Measurements from ENCODE around the gene GAPVD1.

DNA sequence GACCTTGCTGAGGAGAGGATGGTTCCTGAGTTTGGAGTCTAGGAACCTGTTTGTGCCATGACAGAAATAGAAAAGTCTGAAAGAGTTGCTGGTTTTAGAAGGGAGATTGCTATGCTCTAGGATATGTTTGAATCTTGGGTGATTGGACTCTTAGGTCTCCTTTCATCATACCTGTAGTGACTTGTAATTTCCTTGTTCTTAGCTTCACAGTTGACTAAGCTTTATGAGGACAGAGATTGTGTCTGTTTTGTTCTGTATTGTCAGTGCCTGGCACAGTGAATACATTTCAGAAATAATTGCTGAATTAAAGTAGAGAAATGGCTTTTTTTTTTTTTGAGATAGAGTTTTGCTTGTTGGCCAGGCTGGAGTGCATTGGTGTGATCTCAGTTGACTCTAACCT, 31.5 kb downstream of the GAPVD1 start:
- TF ChIP-seq, protein P1, sequence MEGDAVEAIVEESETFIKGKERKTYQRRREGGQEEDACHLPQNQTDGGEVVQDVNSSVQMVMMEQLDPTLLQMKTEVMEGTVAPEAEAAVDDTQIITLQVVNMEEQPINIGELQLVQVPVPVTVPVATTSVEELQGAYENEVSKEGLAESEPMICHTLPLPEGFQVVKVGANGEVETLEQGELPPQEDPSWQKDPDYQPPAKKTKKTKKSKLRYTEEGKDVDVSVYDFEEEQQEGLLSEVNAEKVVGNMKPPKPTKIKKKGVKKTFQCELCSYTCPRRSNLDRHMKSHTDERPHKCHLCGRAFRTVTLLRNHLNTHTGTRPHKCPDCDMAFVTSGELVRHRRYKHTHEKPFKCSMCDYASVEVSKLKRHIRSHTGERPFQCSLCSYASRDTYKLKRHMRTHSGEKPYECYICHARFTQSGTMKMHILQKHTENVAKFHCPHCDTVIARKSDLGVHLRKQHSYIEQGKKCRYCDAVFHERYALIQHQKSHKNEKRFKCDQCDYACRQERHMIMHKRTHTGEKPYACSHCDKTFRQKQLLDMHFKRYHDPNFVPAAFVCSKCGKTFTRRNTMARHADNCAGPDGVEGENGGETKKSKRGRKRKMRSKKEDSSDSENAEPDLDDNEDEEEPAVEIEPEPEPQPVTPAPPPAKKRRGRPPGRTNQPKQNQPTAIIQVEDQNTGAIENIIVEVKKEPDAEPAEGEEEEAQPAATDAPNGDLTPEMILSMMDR (IDR thresholded peaks at IDR 0.05), result no peak
- TF ChIP-seq POLR2A (IDR thresholded peaks at IDR 0.05) (no peak), EP300 (IDR thresholded peaks at IDR 0.05) (no peak)

All from ovary (tissue), 3 donors.